HG03135 (cell line): ENCODE results near the gene SNX22.

ENCODE experiments used
- ATAC-seq: cut with Tn5 transposase; IDR thresholded peaks from one replicate; pipeline ENCODE4 v1.9.1; 2021; ENCODE audit warnings: mild to moderate bottlenecking, moderate library complexity; ENCODE audit not compliant: unreplicated experiment

The SNX22 gene

DNA sequence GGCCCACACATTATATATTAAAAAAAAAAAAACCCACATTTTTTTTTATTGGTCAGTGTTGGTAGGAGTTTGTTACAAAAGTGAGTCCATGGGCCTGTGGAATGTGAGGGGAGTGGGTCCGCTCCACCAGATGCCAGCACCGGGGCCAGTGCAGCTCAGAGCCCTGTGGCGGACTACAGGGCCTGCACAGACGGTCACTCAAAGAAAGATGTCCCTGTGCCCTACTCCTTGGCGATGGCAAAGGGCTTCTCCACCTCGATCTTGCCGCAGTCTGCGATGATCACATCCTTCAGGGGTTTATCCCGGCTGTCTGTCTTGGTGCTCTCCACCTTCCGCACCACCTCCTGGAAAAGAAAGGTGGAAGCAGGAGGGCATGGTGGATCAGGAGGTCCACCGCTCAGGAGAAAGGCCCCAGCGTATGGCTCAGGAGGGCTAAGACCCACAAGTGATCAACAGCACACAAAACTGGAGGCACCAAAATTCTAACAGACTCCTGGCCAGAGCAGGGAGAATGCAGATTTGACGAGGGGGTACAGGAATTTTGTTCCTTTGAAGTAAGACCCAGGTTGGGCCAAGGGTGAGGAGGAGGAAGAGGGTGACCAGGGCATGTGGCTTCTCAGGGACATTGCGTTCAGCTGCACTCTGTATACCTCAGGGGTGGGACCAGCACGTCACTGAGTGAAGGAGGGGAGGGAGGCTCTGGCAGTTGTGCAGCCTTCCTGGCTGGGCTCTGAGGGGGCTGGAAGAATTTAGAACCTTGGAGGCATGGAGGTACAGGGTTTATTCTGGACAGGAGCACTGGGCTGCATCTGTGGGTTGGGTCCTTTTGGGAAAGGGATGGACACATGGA lies 4.5 kb downstream of the SNX22 start:
- ATAC-seq = no peak

DNA sequence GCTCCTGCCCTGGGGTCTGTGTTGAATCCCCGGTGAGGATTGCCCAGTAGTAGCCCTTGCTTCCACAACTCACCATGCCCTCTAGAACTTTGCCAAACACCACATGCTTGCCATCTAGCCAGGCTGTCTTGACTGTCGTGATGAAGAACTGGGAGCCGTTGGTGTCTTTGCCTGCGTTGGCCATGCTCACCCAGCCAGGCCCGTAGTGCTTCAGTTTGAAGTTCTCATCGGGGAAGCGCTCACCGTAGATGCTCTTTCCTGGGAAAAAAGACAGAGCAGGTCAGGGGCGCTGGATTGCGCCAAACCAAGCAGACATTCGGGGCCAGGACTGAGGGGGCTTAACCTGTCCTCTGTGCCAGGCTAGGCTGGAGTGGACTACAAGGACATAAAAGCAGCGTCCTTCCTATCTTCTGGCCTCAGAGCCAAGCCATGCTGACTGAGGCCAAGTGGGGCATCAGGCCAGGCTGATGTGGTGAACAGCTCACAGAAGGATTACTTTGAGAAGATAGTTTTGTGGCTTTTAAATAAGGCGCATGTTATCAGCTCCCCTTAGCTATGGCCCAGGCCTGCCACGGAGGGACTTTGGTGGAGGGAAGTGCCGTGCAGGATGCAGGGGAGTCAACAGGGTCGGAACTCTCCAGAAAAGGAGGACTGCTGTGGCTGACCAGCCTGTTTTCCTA lies 5.3 kb downstream of the SNX22 start:
- no peak for ATAC-seq

- no peak for ATAC-seq
Observed at GRCh38 chr15:64157599-64158125, 6.1 kb downstream of the SNX22 start.

DNA sequence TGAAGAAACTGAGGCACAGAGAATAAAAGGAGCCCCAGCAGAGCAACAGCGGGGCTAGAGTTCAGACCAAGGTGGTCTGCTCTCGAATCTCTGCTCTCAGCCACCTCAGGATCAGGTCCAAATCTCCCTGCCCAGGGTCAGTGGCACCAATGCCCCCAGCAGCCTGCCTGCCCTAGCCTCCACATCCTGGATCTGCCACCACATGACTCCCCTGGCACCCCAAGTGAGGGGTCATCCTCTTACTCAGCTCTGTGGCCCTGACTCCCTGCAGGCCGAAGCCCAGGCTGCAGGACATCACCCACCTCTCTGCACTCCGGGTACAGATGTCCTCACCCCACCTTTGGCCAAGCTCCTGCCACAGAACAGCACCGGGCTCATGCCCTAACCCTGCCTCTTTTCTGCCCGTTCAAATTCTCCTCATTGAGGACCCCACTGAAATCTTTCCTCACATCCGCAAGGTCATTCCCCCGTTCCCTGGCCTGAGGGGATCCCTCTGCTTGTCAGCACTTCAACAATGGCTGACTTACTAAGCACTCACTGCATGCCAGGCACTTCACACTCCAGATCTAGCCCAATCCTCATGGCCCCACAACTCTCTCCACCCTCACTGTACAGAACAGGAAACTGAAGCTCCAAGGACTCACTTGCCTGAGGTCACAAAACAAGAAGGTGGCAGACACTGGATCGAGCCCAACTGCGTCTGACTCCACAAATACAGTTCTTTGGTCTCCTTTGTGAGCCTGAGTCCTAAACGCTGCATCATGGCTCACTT lies 7.0 kb downstream of the SNX22 start:
- ATAC-seq = no peak

DNA sequence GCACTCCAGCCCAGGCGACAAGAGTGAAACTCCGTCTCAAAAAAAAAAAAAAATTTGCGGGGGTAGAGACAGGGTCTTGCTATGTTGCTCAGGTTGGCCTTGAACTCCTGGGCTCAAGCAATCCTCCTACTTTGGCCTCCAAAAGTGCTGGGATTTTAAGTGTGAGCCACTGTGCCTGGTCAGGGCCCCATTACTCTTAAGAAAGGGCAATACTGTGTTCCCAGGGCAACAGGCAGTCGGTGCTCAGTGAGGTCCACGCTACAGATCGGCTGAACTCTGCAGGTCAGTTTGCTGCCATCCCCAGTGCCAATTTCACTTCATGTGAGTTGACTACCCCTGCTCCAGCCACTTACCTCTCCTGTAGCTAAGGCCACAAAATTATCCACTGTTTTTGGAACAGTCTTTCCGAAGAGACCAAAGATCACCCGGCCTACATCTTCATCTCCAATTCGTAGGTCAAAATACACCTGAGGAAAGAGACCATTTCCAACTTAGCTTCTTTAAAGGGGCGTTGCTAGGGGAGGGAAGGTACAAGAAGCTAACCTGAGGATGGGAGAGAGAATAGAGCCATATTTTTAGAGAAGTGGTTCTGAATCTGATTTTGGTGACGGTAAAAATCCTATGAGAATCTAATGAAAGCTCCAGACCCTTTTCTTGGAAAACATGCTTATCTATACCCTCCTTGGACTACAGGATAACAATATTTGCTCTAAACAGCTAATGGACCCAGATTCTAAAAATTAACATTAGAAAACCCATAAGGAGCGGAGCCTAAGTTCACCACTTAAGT lies 10.4 kb downstream of the SNX22 start:
- no peak for ATAC-seq

DNA sequence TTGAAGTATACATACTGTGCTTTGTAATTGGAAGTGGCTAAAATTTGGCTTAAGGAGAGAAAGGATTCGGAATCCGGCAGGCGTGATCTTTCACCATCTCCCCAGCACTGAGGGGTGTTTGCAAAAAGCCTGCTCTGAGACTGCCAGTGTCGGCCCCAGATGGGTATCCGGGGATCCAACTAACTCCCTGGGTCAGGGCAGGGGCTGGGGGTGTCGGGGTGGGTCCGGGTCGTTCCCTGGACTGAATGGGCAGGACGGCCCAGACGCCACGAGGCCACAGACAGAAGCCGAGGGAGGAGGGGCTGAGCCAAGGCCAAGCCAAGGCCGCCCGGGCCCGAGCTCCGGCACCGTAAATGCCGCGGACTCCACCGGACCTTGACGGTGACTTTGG lies 10.9 kb downstream of the SNX22 start:
- ATAC-seq = peak; percentile 20

DNA sequence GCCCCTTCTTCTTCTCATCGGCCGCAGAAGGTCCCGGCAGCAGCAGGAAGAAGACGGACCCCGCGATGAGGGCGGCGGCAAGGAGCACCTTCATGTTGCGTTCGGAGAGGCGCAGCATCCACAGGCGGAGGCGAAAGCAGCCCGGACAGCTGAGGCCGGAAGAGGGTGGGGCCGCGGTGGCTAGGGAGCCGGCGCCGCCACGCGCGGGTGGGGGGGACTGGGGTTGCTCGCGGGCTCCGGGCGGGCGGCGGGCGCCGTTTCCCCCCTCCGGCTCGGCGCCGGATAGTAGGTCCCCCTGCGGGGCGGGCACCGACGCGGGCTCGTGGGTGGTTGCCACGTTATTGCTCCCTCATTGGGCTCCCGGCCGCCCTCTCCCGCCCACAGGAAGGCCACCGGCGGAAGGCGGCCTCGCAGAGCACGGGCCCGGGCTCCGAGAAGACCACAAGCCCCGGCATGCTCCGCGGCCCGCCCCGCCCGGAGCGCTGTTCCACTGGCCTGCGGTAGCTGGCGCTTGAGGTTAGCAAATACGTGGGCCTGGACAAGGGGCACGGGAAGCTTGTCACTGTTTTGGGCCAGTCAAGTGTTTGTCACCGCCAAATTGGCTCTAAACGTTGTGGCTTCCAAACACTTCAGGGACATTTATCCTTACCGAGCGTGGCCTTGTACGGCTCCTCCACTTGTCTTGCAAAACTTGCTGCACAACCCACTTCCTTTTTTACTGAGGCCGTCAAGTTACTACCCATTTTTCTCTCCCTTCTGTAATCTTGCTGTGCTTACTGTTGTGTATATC lies 11.5 kb downstream of the SNX22 start, which contains the start of gene PPIB:
Gene PPIB, minus strand, starts transcription at position 154 of the 790 bp plus-strand sequence. Its CDS starts 36 bp downstream, at position 118.
- ATAC-seq = peak; percentile 89

DNA sequence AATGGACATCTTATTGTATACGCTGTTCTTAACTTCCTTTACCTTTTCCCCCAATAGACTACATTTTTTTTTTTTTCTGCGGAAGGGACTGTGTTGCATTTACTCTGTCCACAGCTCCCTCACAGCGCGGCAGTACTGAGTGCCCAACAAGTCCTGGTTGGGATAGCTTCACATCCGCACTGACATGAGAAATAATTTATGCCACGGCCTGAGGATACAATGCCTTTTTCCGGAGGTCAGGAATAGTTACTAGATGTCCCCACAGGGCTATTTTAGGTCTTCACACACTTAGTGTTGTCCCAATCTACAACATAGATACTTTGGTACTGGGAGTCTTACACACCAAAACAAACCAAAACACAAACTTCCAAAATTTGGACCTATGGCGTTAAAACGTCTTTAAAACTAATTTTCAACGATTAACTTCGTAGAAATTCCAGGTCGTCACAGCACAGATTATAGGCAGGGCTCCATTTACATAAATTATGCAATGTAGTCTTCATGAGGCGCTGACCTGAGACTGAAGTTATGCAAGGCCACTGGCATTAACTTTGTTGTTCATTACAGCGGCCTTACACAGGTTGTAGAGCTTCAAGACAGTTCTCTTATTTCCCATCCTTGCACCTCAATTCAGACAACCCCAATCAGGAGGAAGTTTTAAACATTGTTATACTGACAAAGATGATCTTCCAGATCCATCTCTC lies 12.3 kb downstream of the SNX22 start:
- ATAC-seq = peak; percentile 1

DNA sequence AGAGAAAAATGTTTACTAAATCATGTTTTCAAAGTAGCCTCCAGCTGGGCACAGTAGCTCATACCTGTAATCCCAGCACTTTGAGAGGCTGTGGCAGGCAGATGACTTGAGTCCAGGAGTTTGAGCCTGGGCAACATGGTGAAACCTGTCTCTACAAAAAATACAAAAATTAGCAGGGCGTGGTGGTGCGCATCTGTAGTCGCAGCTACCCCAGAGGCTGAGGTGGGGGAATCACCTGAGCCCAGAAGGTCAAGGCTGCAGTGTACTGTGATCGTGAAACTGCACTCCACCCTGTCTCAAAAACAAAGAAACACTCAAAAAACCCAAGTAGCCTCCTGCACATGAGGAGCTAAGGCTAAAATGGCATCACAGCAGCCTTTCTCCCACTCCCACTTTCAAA lies 12.9 kb downstream of the SNX22 start:
- no peak for ATAC-seq

GRCh38 chr15:64166102-64166890 lies 14.8 kb downstream of the SNX22 start:
- no peak for ATAC-seq

DNA sequence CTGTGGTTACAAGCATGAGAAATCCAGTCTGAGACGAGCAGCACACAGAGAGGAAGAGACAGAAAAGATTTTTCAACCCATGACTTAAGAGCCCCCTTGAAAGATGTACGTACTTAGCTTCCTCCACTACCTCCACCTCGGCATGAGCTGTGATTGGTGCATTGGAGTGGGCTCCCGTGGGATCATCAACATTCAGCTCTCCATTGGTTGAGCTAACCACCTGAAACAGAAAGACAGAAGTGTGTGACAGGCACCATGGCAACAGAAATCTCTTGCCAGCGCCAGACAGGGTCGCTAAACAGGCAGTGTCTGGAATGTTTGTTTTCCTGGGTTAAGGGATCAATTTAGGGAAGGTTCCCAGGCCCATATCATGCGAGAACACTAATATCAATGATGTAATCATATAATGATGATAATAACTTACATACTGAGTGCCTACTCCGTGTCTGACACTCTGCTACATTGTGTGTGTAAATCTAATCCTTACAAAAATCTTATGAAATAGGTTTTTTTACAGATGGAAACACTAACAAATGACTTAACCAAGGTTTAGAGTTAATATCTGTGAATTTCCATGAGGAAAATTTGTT lies 28.8 kb downstream of the SNX22 start:
- ATAC-seq = peak; percentile 67

DNA sequence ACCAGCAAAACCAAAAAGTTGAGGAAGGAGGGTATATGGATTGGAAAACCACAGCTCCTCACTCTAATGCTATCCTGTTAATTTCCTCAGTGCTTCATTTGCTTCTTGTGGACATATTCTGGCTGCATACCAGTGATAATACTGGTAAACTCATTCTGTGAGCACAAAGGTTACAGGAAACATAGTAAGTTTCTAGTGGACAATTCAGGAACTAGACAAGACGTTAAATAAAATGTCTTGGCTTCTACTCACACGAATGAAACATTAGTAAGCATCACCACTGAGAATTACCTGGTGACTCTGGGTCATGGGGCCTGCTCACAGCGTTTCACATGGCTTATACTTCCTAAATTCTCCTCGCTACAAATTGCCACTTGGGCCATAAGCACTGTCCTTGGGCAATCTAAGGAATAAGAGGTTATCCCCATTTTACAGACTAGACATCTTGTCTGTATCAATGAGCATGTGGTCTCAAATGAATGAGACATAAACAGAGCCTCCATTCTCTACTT lies 31.4 kb downstream of the SNX22 start:
- ATAC-seq = no peak

DNA sequence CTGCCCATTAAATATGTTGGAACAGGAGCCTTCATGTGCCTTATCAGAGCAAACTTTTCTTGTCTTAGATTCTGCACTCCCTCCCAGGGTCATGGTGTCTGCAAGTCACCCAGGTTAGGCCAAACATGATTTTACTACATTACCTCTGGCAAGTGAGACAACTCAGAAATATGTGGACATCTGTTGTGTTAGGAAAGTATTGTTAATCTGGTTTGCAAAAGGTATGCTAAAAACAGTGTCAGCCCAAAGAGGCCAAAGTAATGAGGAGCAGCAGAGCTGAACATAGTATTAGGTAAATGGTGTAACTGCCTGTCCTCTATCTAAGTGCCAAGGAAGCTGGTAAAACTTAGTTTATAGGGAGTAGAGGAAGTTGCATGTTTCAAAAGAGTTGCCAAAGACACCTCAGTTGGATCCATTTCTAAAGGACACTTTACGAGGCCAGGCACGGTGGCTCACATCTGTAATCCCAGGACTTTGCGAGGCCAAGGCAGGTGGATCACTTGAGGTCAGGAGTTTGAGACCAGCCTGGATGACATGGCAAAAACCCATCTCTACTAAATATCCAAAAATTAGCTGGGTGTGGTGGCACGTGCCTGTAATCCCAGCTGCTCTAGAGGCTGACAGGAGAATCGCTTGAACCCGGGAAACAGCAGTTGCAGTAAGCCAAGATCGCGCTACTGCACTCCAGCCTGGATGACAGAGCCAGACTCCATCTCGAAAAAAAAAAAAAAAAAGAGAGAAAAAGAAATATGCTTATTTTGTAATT lies 33.8 kb downstream of the SNX22 start:
- no peak for ATAC-seq

DNA sequence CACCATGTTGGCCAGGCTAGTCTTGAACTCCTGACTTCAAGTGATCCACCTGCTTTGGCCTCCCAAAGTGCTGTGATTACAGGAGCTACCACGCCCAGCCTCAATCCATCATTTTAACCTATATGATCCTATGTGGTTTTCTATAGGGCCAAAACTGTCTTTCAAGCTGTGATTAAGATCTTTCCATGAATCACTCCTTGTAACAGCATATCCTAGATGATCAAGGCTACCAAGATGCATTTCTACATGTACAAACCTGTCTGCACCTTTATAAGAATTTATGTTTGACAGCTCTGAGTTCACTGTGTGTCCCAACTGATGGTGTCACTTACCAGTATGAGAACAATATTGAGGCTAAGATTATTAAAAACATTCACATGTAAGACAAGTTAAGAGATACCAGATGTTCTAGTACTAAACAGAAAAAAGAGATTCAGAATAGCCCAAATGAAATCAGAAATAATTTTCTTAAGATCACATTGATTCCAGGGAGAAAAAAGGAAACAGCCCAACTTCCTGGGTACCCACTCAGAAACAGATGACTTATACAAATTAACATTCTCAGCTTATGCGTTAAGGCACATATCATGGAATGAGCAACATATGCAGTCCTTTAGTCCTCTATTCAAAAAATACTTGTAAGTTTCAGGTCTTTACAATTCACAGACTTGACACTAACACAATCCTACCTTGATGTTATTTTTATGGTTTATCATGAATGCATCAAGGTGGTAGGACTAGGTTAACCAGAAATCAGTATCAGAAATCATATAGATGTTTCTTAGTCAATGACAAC lies 36.1 kb downstream of the SNX22 start:
- no peak for ATAC-seq

DNA sequence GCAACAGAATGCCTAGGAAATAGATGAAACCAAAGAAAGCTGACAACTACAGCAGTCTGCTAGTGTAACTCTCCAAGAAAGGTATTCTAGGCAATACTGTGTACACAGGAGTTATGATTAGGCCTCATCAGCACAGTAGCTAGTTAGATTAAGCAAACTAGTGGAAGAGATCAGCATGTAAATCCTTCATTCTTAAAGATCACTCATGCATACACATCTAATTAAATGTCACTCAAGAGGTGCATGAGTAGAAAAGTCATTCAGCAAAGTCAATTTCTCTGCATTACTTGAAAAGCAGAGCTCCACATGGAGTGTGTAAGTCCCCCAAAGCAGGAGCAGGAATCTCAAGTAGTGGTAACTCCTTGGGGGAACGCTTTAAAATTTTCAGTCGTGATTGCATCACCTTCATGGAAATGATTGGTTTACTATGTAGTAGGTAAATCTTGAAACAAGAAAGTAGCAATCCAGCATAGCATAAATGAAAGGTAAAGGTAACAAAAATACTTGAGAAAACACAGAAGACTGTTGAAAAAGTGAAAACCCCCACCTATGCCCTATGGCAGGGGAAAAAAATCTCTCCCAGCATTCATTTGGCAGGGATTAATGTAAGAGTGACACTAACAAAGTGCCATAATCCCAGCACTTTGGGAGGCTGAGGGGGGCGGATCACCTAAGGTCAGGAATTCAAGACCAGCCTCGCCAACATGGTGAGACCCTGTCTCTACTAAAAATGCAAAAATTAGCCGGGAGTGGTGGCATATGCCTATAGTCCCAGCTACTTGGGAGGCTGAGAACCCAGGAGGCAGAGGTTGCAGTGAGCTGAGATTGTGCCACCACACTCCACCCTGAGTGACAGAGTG lies 40.7 kb downstream of the SNX22 start:
- ATAC-seq = no peak
